ENCODE results near the gene EBF4.

Gene EBF4

GRCh38 chr20:2742934-2743559 is 50.5 kb downstream of the EBF4 start:
- peak; percentile 81 for DNase-seq (ENCODE audit: low spot score)

GRCh38 chr20:2745060-2745910 is 52.7 kb downstream of the EBF4 start:
- no peak for DNase-seq (ENCODE audit: low spot score)

GRCh38 chr20:2745936-2746635 is 53.5 kb downstream of the EBF4 start:
- no peak for DNase-seq (ENCODE audit: low spot score)

- no peak for DNase-seq (ENCODE audit: low spot score)
Observed at GRCh38 chr20:2746636-2747265, 54.2 kb downstream of the EBF4 start.

- DNase-seq (ENCODE audit: low spot score): peak; percentile 2
Observed at GRCh38 chr20:2747676-2748235, 55.2 kb downstream of the EBF4 start.

GRCh38 chr20:2748551-2749342 is 56.2 kb downstream of the EBF4 start:
- peak; percentile 10 for DNase-seq (ENCODE audit: low spot score)

GRCh38 chr20:2749343-2749950 is 56.9 kb downstream of the EBF4 start:
- peak; percentile 7 for DNase-seq (ENCODE audit: low spot score)

GRCh38 chr20:2749951-2750490 is 57.4 kb downstream of the EBF4 start:
- peak; percentile 14 for DNase-seq (ENCODE audit: low spot score)

- DNase-seq (ENCODE audit: low spot score): peak; percentile 61
Observed at GRCh38 chr20:2750491-2751251, 58.1 kb downstream of the EBF4 start.

GRCh38 chr20:2751347-2751877 is 58.8 kb downstream of the EBF4 start:
- DNase-seq (ENCODE audit: low spot score): peak; percentile 10

GRCh38 chr20:2751878-2752566 is 59.4 kb downstream of the EBF4 start:
- DNase-seq (ENCODE audit: low spot score): peak; percentile 74

- DNase-seq (ENCODE audit: low spot score): peak; percentile 75
Observed at GRCh38 chr20:2752567-2753460, 60.2 kb downstream of the EBF4 start.

- peak; percentile 4 for DNase-seq (ENCODE audit: low spot score)
Observed at GRCh38 chr20:2753461-2754040, 61.0 kb downstream of the EBF4 start.

- peak; percentile 7 for DNase-seq (ENCODE audit: low spot score)
Observed at GRCh38 chr20:2754424-2754823, 61.8 kb downstream of the EBF4 start.

- DNase-seq (ENCODE audit: low spot score): peak; percentile 5
Observed at GRCh38 chr20:2755451-2756055, 63.0 kb downstream of the EBF4 start.

GRCh38 chr20:2756056-2756611 is 63.6 kb downstream of the EBF4 start:
- DNase-seq (ENCODE audit: low spot score): peak; percentile 82

GRCh38 chr20:2757001-2757400 is 64.4 kb downstream of the EBF4 start:
- peak; percentile 5 for DNase-seq (ENCODE audit: low spot score)

Data from AG20443 (cell line).